HEK293 (cell line): ENCODE data around the gene TNFRSF6B.

Experiments
- BCL6B ChIP-seq: fragments of 450-650 bp; formaldehyde crosslinking; IDR thresholded peaks from 2 replicates; pipeline ENCODE4 v1.5.1; 2017; ENCODE audit warnings: missing biosample characterization, missing genetic modification characterization
- CTCF ChIP-seq: fragments of 450-650 bp; formaldehyde crosslinking; IDR thresholded peaks from 2 replicates; pipeline ENCODE4 v1.5.1; 2016; ENCODE audit warnings: missing biosample characterization, missing genetic modification characterization
- GLI4 ChIP-seq: fragments of 450-650 bp; formaldehyde crosslinking; IDR thresholded peaks from 2 replicates; pipeline ENCODE4 v1.5.1; 2016; ENCODE audit warnings: missing biosample characterization, missing genetic modification characterization
- GLIS2 ChIP-seq: fragments of 450-650 bp; formaldehyde crosslinking; IDR thresholded peaks from 2 replicates; pipeline ENCODE4 v1.5.1; 2016; ENCODE audit warnings: missing biosample characterization, missing genetic modification characterization
- HIC1 ChIP-seq: fragments of 450-650 bp; formaldehyde crosslinking; IDR thresholded peaks from 2 replicates; pipeline ENCODE4 v1.5.1; 2016; ENCODE audit warnings: missing biosample characterization, missing genetic modification characterization
- RBAK ChIP-seq: fragments of 450-650 bp; formaldehyde crosslinking; IDR thresholded peaks from 2 replicates; pipeline ENCODE4 v1.5.1; 2016; ENCODE audit warnings: missing biosample characterization, missing genetic modification characterization
- TSHZ1 ChIP-seq: fragments of 450-650 bp; formaldehyde crosslinking; IDR thresholded peaks from 2 replicates; pipeline ENCODE4 v1.5.1; 2016; ENCODE audit warnings: missing biosample characterization, missing genetic modification characterization, borderline replicate concordance
- WT1 ChIP-seq: fragments of 450-650 bp; formaldehyde crosslinking; IDR thresholded peaks from 2 replicates; pipeline ENCODE4 v1.5.1; 2016; ENCODE audit warnings: missing biosample characterization, missing genetic modification characterization
- ZBTB48 ChIP-seq: fragments of 450-650 bp; formaldehyde crosslinking; IDR thresholded peaks from 2 replicates; pipeline ENCODE4 v1.5.1; 2016; ENCODE audit warnings: missing biosample characterization, missing genetic modification characterization
- ZBTB8A ChIP-seq: fragments of 450-650 bp; formaldehyde crosslinking; IDR thresholded peaks from 2 replicates; pipeline ENCODE4 v1.5.1; 2016; ENCODE audit warnings: missing biosample characterization, missing genetic modification characterization
- ZIC2 ChIP-seq: fragments of 450-650 bp; formaldehyde crosslinking; IDR thresholded peaks from 2 replicates; pipeline ENCODE4 v1.5.1; 2016; ENCODE audit warnings: missing biosample characterization, missing genetic modification characterization
- ZNF140 ChIP-seq: fragments of 450-650 bp; formaldehyde crosslinking; IDR thresholded peaks from 2 replicates; pipeline ENCODE4 v1.5.1; 2016; ENCODE audit warnings: missing biosample characterization, missing genetic modification characterization
- ZNF146 ChIP-seq: fragments of 450-650 bp; formaldehyde crosslinking; IDR thresholded peaks from 2 replicates; pipeline ENCODE4 v1.5.1; 2016; ENCODE audit warnings: missing biosample characterization, missing genetic modification characterization
- ZNF26 ChIP-seq: fragments of 450-650 bp; formaldehyde crosslinking; IDR thresholded peaks from 2 replicates; pipeline ENCODE4 v1.5.1; 2016; ENCODE audit warnings: missing biosample characterization, missing genetic modification characterization
- ZNF274 ChIP-seq, 2 experiments: fragments of 200-500 bp in 1 of 2; fragments of 450-650 bp in 1 of 2; sonication (Bioruptor generic) in 1 of 2; formaldehyde crosslinking in 1 of 2; IDR thresholded peaks; 2 replicates each; pipeline versions ENCODE4 v1.5.1 to v1.6.1; 2014 to 2016; ENCODE audit warnings: borderline replicate concordance in 1 of 2, inconsistent platforms in 1 of 2, low read length in 1 of 2, missing biosample characterization in 1 of 2, missing genetic modification characterization in 1 of 2
- ZNF292 ChIP-seq: fragments of 450-650 bp; formaldehyde crosslinking; IDR thresholded peaks from 2 replicates; pipeline ENCODE4 v1.5.1; 2016; ENCODE audit warnings: low read depth, missing biosample characterization, missing genetic modification characterization, borderline replicate concordance
- ZNF324 ChIP-seq: fragments of 450-650 bp; formaldehyde crosslinking; IDR thresholded peaks from 2 replicates; pipeline ENCODE4 v1.5.1; 2016; ENCODE audit warnings: missing biosample characterization, missing genetic modification characterization
- ZNF335 ChIP-seq: fragments of 450-650 bp; formaldehyde crosslinking; conservative IDR thresholded peaks from 2 replicates; pipeline ENCODE4 v1.5.1; 2016; ENCODE audit warnings: missing biosample characterization, missing genetic modification characterization
- ZNF341 ChIP-seq: fragments of 450-650 bp; formaldehyde crosslinking; IDR thresholded peaks from 2 replicates; pipeline ENCODE4; 2016; ENCODE audit warnings: low read depth, missing biosample characterization, missing genetic modification characterization
- ZNF394 ChIP-seq: fragments of 450-650 bp; formaldehyde crosslinking; IDR thresholded peaks from 2 replicates; pipeline ENCODE4 v1.5.1; 2016; ENCODE audit warnings: missing biosample characterization, missing genetic modification characterization, mild to moderate bottlenecking, moderate library complexity, borderline replicate concordance
- ZNF549 ChIP-seq: fragments of 450-650 bp; IDR thresholded peaks from 2 replicates; pipeline ENCODE4 v1.5.1; 2018; ENCODE audit warnings: missing biosample characterization, missing genetic modification characterization, mild to moderate bottlenecking, inconsistent platforms, moderate library complexity
- ZNF555 ChIP-seq: fragments of 450-650 bp; formaldehyde crosslinking; conservative IDR thresholded peaks from 2 replicates; pipeline ENCODE4 v1.5.1; 2017; ENCODE audit warnings: missing biosample characterization, mild to moderate bottlenecking, missing genetic modification characterization, inconsistent platforms
- ZNF660 ChIP-seq: fragments of 450-650 bp; IDR thresholded peaks from 2 replicates; pipeline ENCODE4 v1.5.1; 2018; ENCODE audit warnings: missing biosample characterization, mild to moderate bottlenecking, missing genetic modification characterization
- ZNF664 ChIP-seq: fragments of 450-650 bp; formaldehyde crosslinking; IDR thresholded peaks from 2 replicates; pipeline ENCODE4 v1.5.1; 2016; ENCODE audit warnings: missing biosample characterization, missing genetic modification characterization
- ZNF670 ChIP-seq: fragments of 450-650 bp; formaldehyde crosslinking; IDR thresholded peaks from 2 replicates; pipeline ENCODE4 v1.5.1; 2016; ENCODE audit warnings: missing biosample characterization, missing genetic modification characterization, low read depth
- ZNF76 ChIP-seq: fragments of 450-650 bp; formaldehyde crosslinking; IDR thresholded peaks from 2 replicates; pipeline ENCODE4; 2016; ENCODE audit warnings: low read depth, missing biosample characterization, missing genetic modification characterization, borderline replicate concordance
- ZNF792 ChIP-seq: fragments of 450-650 bp; formaldehyde crosslinking; IDR thresholded peaks from 2 replicates; pipeline ENCODE4 v1.5.1; 2016; ENCODE audit warnings: missing biosample characterization, missing genetic modification characterization
- ZNF837 ChIP-seq: fragments of 450-650 bp; formaldehyde crosslinking; IDR thresholded peaks from 2 replicates; pipeline ENCODE4 v1.5.1; 2016; ENCODE audit warnings: missing biosample characterization, missing genetic modification characterization
- ZNF843 ChIP-seq: fragments of 450-650 bp; formaldehyde crosslinking; IDR thresholded peaks from 2 replicates; pipeline ENCODE4 v1.5.1; 2016; ENCODE audit warnings: missing biosample characterization, missing genetic modification characterization

Gene TNFRSF6B

GRCh38 chr20:63657937-63658748 is 38.3 kb upstream of the TNFRSF6B start, which contains the start of gene RTEL1 (continued):
- TF ChIP-seq ZNF26 (tag by site-specific recombination) (no peak), ZNF664 (tag by site-specific recombination) (peak; percentile 59; the same call in 1 of the 2 replicates), WT1 (tag by site-specific recombination) (peak; percentile 26; the same call in 1 of the 2 replicates), GLI4 (tag by site-specific recombination) (no peak; the same call in 1 of the 2 replicates), GLIS2 (tag by site-specific recombination) (no peak), ZNF341 (tag by site-specific recombination) (peak; percentile 33; the same call in 1 of the 2 replicates), CTCF (tag by site-specific recombination) (no peak), ZNF394 (tag by site-specific recombination) (peak; percentile 74), ZNF324 (peak; percentile 96), ZNF843 (tag by site-specific recombination) (peak; percentile 69; the same call in 1 of the 2 replicates), ZNF660 (tag by site-specific recombination) (peak; percentile 85; the same call in 1 of the 2 replicates), ZNF555 (tag by site-specific recombination) (no peak), ZNF76 (peak; percentile 99), ZNF670 (tag by site-specific recombination) (no peak), ZIC2 (tag by site-specific recombination) (peak; percentile 27), ZNF792 (tag by site-specific recombination) (no peak), ZNF140 (no peak), ZNF837 (0 out of 2 replicates have a peak, but pooled peaks have one; percentile 79), BCL6B (tag by site-specific recombination) (peak; percentile 25), ZNF335 (tag by site-specific recombination) (peak; percentile 99), TSHZ1 (tag by site-specific recombination) (peak; percentile 77; the same call in 1 of the 2 replicates), ZBTB48 (tag by site-specific recombination) (peak; percentile 20; the same call in 1 of the 2 replicates), ZNF274 (IDR thresholded peaks at IDR 0.05; ENCODE audit: low read length) (no peak), ZNF274 (tag by site-specific recombination; IDR thresholded peaks at IDR 0.05; ENCODE audit: borderline replicate concordance) (no peak), ZNF146 (tag by site-specific recombination) (peak; percentile 50; the same call in 1 of the 2 replicates), ZNF292 (no peak), RBAK (tag by site-specific recombination) (no peak), ZNF549 (tag by site-specific recombination) (no peak), HIC1 (no peak), ZBTB8A (tag by site-specific recombination) (peak; percentile 63; the same call in 1 of the 2 replicates)
